A673 (cell line): ENCODE results near the gene MGLL. TPM values are rescaled to one million over a fixed set of nuclear protein-coding genes. Genes with fewer than 3 reads are reported as not detected.

ENCODE experiments used
- BruUV-seq: library from RNA; stranded (reverse); fragments of 400-500 nt; replicated peaks from 2 replicates; lab custom pipeline; 2021; lab: Mats Ljungman, UMichigan
- CTCF ChIA-PET: fragments of 300-600 bp; sonication (Branson Sonifier 250); formaldehyde crosslinking; loops from one replicate; lab custom pipeline; 2022; ENCODE audit warnings: antibody characterized with exemption; lab: Charles Lee
- POLR2A ChIA-PET: fragments of 300-600 bp; sonication (Branson Sonifier 250); formaldehyde crosslinking; loops from one replicate; lab custom pipeline; 2022; ENCODE audit warnings: antibody characterized with exemption; ENCODE audit not compliant: low non-redundant PET; lab: Charles Lee
- DNase-seq: peaks from one replicate; pipeline ENCODE4 v3.0.0-alpha.2; 2015; ENCODE audit warnings: low spot score
- H3K27ac ChIP-seq: fragments of 200-600 bp; sonication (generic); 2 replicates; pipeline ENCODE4 v1.5.1; 2016; ENCODE audit warnings: mixed run types, low read depth, mild to moderate bottlenecking, mixed read lengths, antibody characterized with exemption, low read length; ENCODE audit not compliant: poor library complexity, severe bottlenecking
- H3K27me3 ChIP-seq: fragments of 200-600 bp; sonication (generic); replicated peaks from 2 replicates; pipeline ENCODE4 v1.6.1; 2017; ENCODE audit warnings: mixed run types, low read depth, mild to moderate bottlenecking, mixed read lengths, antibody characterized with exemption, low read length; ENCODE audit not compliant: insufficient read depth, poor library complexity
- H3K36me3 ChIP-seq: fragments of 200-600 bp; sonication (generic); 2 replicates; pipeline ENCODE4 v1.6.1; 2016; ENCODE audit warnings: mixed run types, mild to moderate bottlenecking, mixed read lengths, antibody characterized with exemption, low read length; ENCODE audit not compliant: insufficient read depth, poor library complexity, severe bottlenecking
- H3K4me1 ChIP-seq: fragments of 200-600 bp; sonication (generic); 2 replicates; pipeline ENCODE4 v1.6.1; 2017; ENCODE audit warnings: mixed run types, mild to moderate bottlenecking, mixed read lengths, antibody characterized with exemption, low read length; ENCODE audit not compliant: insufficient read depth, poor library complexity, severe bottlenecking
- H3K4me3 ChIP-seq: fragments of 200-600 bp; sonication (generic); 2 replicates; pipeline ENCODE4 v1.5.1; 2016; ENCODE audit warnings: low read depth, mixed run types, mild to moderate bottlenecking, mixed read lengths, low read length; ENCODE audit not compliant: poor library complexity, severe bottlenecking
- H3K9me3 ChIP-seq: fragments of 200-600 bp; sonication (generic); 2 replicates; pipeline ENCODE4 v1.6.1; 2016; ENCODE audit warnings: mixed run types, low read depth, mild to moderate bottlenecking, mixed read lengths, antibody characterized with exemption, low read length; ENCODE audit not compliant: poor library complexity, severe bottlenecking
- CTCF ChIP-seq: fragments of 300-800, 200-600 bp; sonication (generic); conservative IDR thresholded peaks from 2 replicates; pipeline ENCODE4 v1.5.1; 2017; ENCODE audit warnings: low read depth, mild to moderate bottlenecking, antibody characterized with exemption, low read length, moderate library complexity, mixed read lengths
- EZH2 ChIP-seq: fragments of 200-600 bp; sonication (generic); IDR thresholded peaks from 2 replicates; pipeline ENCODE4 v1.6.1; 2017; ENCODE audit warnings: borderline replicate concordance, low read depth, mild to moderate bottlenecking, mixed read lengths, antibody characterized with exemption, low read length; ENCODE audit not compliant: poor library complexity, severe bottlenecking
- intact Hi-C: fragments of 100-400 bp; cut with micrococcal nuclease; formaldehyde crosslinking; loops from one replicate; pipeline ENCODE4 v1.10.0; 2022; ENCODE audit not compliant: unreplicated experiment
- total RNA-seq: library from RNA; stranded (reverse); gene quantifications from 2 replicates; pipeline ENCODE4 v1.2.3, GENCODE V29; 2021

The MGLL gene
- total RNA-seq, 1 experiment from 2014 or later, result 0.39 TPM

- H3K36me3 ChIP-seq, result no peaks in the 10 kb centered on the region
- H3K27me3 ChIP-seq, result peaks cover 25% of the 10 kb centered on the region
- no peak overlapping the region for H3K4me3 ChIP-seq
- CTCF ChIA-PET, result no interaction called here
- TF ChIP-seq CTCF, result no peak
- TF ChIP-seq EZH2, result no peak
- POLR2A ChIA-PET, result no interaction called here
- H3K9me3 ChIP-seq, result no peaks in the 10 kb centered on the region
- DNase-seq, result no peak
- H3K4me1 ChIP-seq, result no peaks in the 10 kb centered on the region
- BruUV-seq, result no TSS peak
- no peak overlapping the region for H3K27ac ChIP-seq
- intact Hi-C loops, result no loop called here
Observed at GRCh38 chr3:127811717-127812116, 10.6 kb downstream of the MGLL start.

- BruUV-seq, result no TSS peak
- intact Hi-C loops, result no loop called here
- ChIA-PET CTCF (no interaction called here), POLR2A (no interaction called here)
- no peak overlapping the region for H3K27ac ChIP-seq
- H3K36me3 ChIP-seq, result no peaks in the 10 kb centered on the region
- peaks cover 24% of the 10 kb centered on the region for H3K27me3 ChIP-seq
- no peak overlapping the region for H3K4me3 ChIP-seq
- no peaks in the 10 kb centered on the region for H3K4me1 ChIP-seq
- H3K9me3 ChIP-seq, result no peaks in the 10 kb centered on the region
- TF ChIP-seq CTCF (no peak), EZH2 (no peak)
- DNase-seq, result no peak
Observed at GRCh38 chr3:127809611-127810010, 12.7 kb downstream of the MGLL start.

- no TSS peak for BruUV-seq
- no peak overlapping the region for H3K4me3 ChIP-seq
- CTCF ChIA-PET, result no interaction called here
- no peaks in the 10 kb centered on the region for H3K36me3 ChIP-seq
- DNase-seq, result no peak
- peaks cover 20% of the 10 kb centered on the region for H3K27me3 ChIP-seq
- TF ChIP-seq CTCF (no peak), EZH2 (no peak)
- H3K27ac ChIP-seq, result no peak overlapping the region
- no peaks in the 10 kb centered on the region for H3K9me3 ChIP-seq
- POLR2A ChIA-PET, result no interaction called here
- intact Hi-C loops, result no loop called here
- H3K4me1 ChIP-seq, result no peaks in the 10 kb centered on the region
Observed at GRCh38 chr3:127809211-127809610, 13.1 kb downstream of the MGLL start.
